ACC112 (cell line): ENCODE results near the gene ZNF490.
"Not testable (repeated sequence)": the region's sequence is repeated elsewhere in the genome, so short reads cannot be mapped to it uniquely, and the experiment has no call there.

Experiments
- H2AFZ ChIP-seq: fragments of 200-600 bp; sonication (generic); one replicate; pipeline ENCODE4 v1.6.0; 2017; ENCODE audit warnings: antibody characterized with exemption, low read length; ENCODE audit not compliant: unreplicated experiment
- H3K27ac ChIP-seq: fragments of 200-600 bp; sonication (generic); 2 replicates; pipeline ENCODE4 v1.5.1; 2014; ENCODE audit warnings: low read depth, mild to moderate bottlenecking, antibody characterized with exemption, low read length, moderate library complexity
- H3K27me3 ChIP-seq: fragments of 200-600 bp; sonication (generic); 2 replicates; pipeline ENCODE4 v1.6.1; 2014; ENCODE audit warnings: mild to moderate bottlenecking, antibody characterized with exemption, low read length, moderate library complexity, mixed read lengths; ENCODE audit not compliant: insufficient read depth
- H3K36me3 ChIP-seq: fragments of 200-600 bp; sonication (generic); 2 replicates; pipeline ENCODE4 v1.6.1; 2016; ENCODE audit warnings: mild to moderate bottlenecking, antibody characterized with exemption, low read length, moderate library complexity, mixed read lengths; ENCODE audit not compliant: insufficient read depth
- H3K4me1 ChIP-seq: fragments of 200-600 bp; sonication (generic); one replicate; pipeline ENCODE4 v1.6.1; 2016; ENCODE audit warnings: low read length, mixed read lengths; ENCODE audit not compliant: insufficient read depth, unreplicated experiment, control insufficient read depth
- H3K4me3 ChIP-seq: fragments of 200-600 bp; sonication (generic); 2 replicates; pipeline ENCODE4 v1.5.1; 2014; ENCODE audit warnings: mild to moderate bottlenecking, low read depth, low read length
- H3K79me2 ChIP-seq: fragments of 200-600 bp; sonication (generic); one replicate; pipeline ENCODE4 v1.6.0; 2016; ENCODE audit warnings: low read length; ENCODE audit not compliant: control insufficient read depth, unreplicated experiment, insufficient read depth

The ZNF490 gene

GRCh38 chr19:12643716-12644115 lies 33.1 kb upstream of the ZNF490 start:
- not testable (repeated sequence) for H3K27me3 ChIP-seq, H3K4me3 ChIP-seq, H3K36me3 ChIP-seq, H3K4me1 ChIP-seq, H2AFZ ChIP-seq, H3K79me2 ChIP-seq, H3K27ac ChIP-seq

GRCh38 chr19:12642506-12642905 lies 31.9 kb upstream of the ZNF490 start:
- no peak overlapping the region for H3K4me3 ChIP-seq
- no peaks in the 10 kb centered on the region for H3K27me3 ChIP-seq
- H3K79me2 ChIP-seq = no peaks in the 10 kb centered on the region
- H2AFZ ChIP-seq = no peak overlapping the region
- H3K36me3 ChIP-seq = no peaks in the 10 kb centered on the region
- no peak overlapping the region for H3K27ac ChIP-seq
- H3K4me1 ChIP-seq = no peaks in the 10 kb centered on the region

- H3K79me2 ChIP-seq = no peaks in the 10 kb centered on the region
Measured at GRCh38 chr19:12641456-12641855, 30.8 kb upstream of the ZNF490 start.

GRCh38 chr19:12639901-12640613 lies 29.4 kb upstream of the ZNF490 start:
- peak overlapping the region; percentile 37; the same call in 1 of the 2 replicates for H3K4me3 ChIP-seq
- H3K4me1 ChIP-seq = no peaks in the 10 kb centered on the region
- H3K27ac ChIP-seq = no peak overlapping the region
- H3K36me3 ChIP-seq = no peaks in the 10 kb centered on the region
- no peaks in the 10 kb centered on the region for H3K79me2 ChIP-seq
- peak overlapping the region; percentile 25 for H2AFZ ChIP-seq
- no peaks in the 10 kb centered on the region for H3K27me3 ChIP-seq

More at GRCh38 chr19:12641456-12641855, 30.8 kb upstream of the ZNF490 start:
- no peaks in the 10 kb centered on the region for H3K36me3 ChIP-seq
- H2AFZ ChIP-seq = no peak overlapping the region
- H3K4me1 ChIP-seq = no peaks in the 10 kb centered on the region
- H3K4me3 ChIP-seq = no peak overlapping the region
- no peaks in the 10 kb centered on the region for H3K27me3 ChIP-seq
- H3K27ac ChIP-seq = no peak overlapping the region

- H3K79me2 ChIP-seq = no peaks in the 10 kb centered on the region
Measured at GRCh38 chr19:12638611-12639182, 28.1 kb upstream of the ZNF490 start.

GRCh38 chr19:12636631-12637030 lies 26.0 kb upstream of the ZNF490 start:
- Histone ChIP-seq H3K4me3 (no peak overlapping the region), H3K36me3 (no peaks in the 10 kb centered on the region), H2AFZ (no peak overlapping the region), H3K4me1 (no peaks in the 10 kb centered on the region), H3K27ac (no peak overlapping the region), H3K27me3 (no peaks in the 10 kb centered on the region), H3K79me2 (no peaks in the 10 kb centered on the region)

More at GRCh38 chr19:12638611-12639182, 28.1 kb upstream of the ZNF490 start:
- no peak overlapping the region for H3K4me3 ChIP-seq
- no peaks in the 10 kb centered on the region for H3K27me3 ChIP-seq
- H2AFZ ChIP-seq = no peak overlapping the region
- no peaks in the 10 kb centered on the region for H3K36me3 ChIP-seq
- no peaks in the 10 kb centered on the region for H3K4me1 ChIP-seq
- no peak overlapping the region for H3K27ac ChIP-seq

- no peaks in the 10 kb centered on the region for H3K4me1 ChIP-seq
- peaks cover 52% of the 10 kb centered on the region for H3K36me3 ChIP-seq
- no peak overlapping the region for H3K27ac ChIP-seq
- no peak overlapping the region for H3K4me3 ChIP-seq
- no peak overlapping the region for H2AFZ ChIP-seq
- no peaks in the 10 kb centered on the region for H3K79me2 ChIP-seq
- H3K27me3 ChIP-seq = no peaks in the 10 kb centered on the region
Measured at GRCh38 chr19:12629215-12629614, 18.6 kb upstream of the ZNF490 start.

- H3K36me3 ChIP-seq = peaks cover 57% of the 10 kb centered on the region
- no peak overlapping the region for H2AFZ ChIP-seq
- no peaks in the 10 kb centered on the region for H3K4me1 ChIP-seq
- H3K4me3 ChIP-seq = no peak overlapping the region
- H3K27ac ChIP-seq = no peak overlapping the region
- peaks cover 2% of the 10 kb centered on the region for H3K79me2 ChIP-seq
- no peaks in the 10 kb centered on the region for H3K27me3 ChIP-seq
Measured at GRCh38 chr19:12628040-12629022, 17.7 kb upstream of the ZNF490 start.

- peaks cover 60% of the 10 kb centered on the region for H3K36me3 ChIP-seq
Measured at GRCh38 chr19:12626958-12627357, 16.3 kb upstream of the ZNF490 start.

GRCh38 chr19:12623361-12624031 lies 12.9 kb upstream of the ZNF490 start:
- H3K4me3 ChIP-seq = no peak overlapping the region

More at GRCh38 chr19:12626958-12627357, 16.3 kb upstream of the ZNF490 start:
- no peak overlapping the region for H3K4me3 ChIP-seq
- H3K27me3 ChIP-seq = no peaks in the 10 kb centered on the region
- H2AFZ ChIP-seq = no peak overlapping the region
- H3K27ac ChIP-seq = no peak overlapping the region
- H3K4me1 ChIP-seq = no peaks in the 10 kb centered on the region
- peaks cover 9% of the 10 kb centered on the region for H3K79me2 ChIP-seq

More at GRCh38 chr19:12623361-12624031, 12.9 kb upstream of the ZNF490 start:
- Histone ChIP-seq H2AFZ (no peak overlapping the region), H3K27ac (no peak overlapping the region), H3K36me3 (peaks cover 42% of the 10 kb centered on the region), H3K27me3 (no peaks in the 10 kb centered on the region), H3K79me2 (peaks cover 28% of the 10 kb centered on the region), H3K4me1 (no peaks in the 10 kb centered on the region)
